GM12875 (cell line): ENCODE data around the gene CREB3L2.

Experiments
- H3K4me3 ChIP-seq: one replicate; pipeline ENCODE4 v1.5.1; 2011; ENCODE audit warnings: low read depth, low read length, control low read depth
- TF ChIP-seq, protein P1 (sequence below): IDR thresholded peaks from 2 replicates; pipeline ENCODE4 v1.5.1; 2011; ENCODE audit warnings: low read depth, mild to moderate bottlenecking, control low read depth, inconsistent platforms, low read length, moderate library complexity, borderline replicate concordance; ENCODE audit not compliant: insufficient read depth

Gene CREB3L2

DNA sequence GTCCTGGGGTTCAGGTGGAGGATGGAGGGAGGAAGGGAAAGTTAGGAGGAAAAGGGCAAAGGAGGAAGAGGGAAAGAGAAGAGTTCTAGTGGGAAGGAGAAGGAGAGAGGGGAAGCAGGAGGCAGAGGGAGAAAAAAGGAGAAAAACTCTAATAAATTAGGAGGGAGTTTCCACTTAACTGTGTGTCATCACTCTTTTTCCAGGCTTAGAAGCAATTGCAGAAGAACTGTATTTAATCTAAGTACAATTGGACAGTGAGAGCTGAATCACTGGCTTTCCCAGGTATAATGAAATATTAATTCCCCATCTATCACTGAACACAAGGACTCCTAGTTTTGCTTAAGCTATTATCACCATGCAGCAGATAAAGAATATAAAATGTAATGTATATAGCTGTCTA lies 76.8 kb downstream of the CREB3L2 start:
- TF ChIP-seq, protein P1, sequence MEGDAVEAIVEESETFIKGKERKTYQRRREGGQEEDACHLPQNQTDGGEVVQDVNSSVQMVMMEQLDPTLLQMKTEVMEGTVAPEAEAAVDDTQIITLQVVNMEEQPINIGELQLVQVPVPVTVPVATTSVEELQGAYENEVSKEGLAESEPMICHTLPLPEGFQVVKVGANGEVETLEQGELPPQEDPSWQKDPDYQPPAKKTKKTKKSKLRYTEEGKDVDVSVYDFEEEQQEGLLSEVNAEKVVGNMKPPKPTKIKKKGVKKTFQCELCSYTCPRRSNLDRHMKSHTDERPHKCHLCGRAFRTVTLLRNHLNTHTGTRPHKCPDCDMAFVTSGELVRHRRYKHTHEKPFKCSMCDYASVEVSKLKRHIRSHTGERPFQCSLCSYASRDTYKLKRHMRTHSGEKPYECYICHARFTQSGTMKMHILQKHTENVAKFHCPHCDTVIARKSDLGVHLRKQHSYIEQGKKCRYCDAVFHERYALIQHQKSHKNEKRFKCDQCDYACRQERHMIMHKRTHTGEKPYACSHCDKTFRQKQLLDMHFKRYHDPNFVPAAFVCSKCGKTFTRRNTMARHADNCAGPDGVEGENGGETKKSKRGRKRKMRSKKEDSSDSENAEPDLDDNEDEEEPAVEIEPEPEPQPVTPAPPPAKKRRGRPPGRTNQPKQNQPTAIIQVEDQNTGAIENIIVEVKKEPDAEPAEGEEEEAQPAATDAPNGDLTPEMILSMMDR = no peak
- H3K4me3 ChIP-seq = no peak overlapping the region

GRCh38 chr7:137923380-137923779 lies 78.5 kb downstream of the CREB3L2 start:
- H3K4me3 ChIP-seq = no peak overlapping the region
- TF ChIP-seq, protein P1 = no peak

DNA sequence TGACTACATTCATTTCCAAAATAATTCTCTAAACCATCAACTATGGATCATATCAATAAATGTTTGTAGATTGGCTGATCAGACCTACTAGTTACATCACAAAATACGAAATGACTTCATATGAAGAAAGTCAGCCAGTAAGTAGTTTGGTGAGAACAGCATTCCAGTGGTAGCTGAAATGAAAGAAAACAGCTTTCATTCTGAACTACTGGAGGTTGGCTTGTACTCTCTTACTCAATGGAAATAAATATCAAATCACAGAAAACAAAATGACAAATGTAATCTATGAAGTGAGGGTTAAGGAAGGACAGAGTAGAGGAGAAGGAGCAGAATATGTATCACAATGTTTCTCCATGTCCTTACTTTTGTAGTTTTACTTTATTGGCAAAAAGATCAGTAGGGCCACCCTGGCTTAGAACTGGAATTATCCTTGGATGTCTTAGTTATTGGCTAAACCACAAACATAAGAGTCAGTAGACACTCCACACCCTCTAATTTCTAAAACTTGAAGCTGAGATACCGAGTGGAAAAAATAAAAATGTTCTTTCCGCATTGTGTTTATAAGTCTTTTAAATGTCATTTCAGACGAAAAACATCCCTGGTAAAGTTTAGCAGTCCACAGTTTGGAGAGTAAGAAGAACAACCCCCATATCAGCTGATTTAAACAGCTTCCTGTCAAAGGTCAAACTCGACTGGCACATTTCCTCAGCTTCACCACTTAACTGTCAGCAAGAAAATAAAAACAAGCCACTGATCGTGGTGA lies 81.1 kb downstream of the CREB3L2 start:
- no peak overlapping the region for H3K4me3 ChIP-seq
- TF ChIP-seq, protein P1 = no peak

DNA sequence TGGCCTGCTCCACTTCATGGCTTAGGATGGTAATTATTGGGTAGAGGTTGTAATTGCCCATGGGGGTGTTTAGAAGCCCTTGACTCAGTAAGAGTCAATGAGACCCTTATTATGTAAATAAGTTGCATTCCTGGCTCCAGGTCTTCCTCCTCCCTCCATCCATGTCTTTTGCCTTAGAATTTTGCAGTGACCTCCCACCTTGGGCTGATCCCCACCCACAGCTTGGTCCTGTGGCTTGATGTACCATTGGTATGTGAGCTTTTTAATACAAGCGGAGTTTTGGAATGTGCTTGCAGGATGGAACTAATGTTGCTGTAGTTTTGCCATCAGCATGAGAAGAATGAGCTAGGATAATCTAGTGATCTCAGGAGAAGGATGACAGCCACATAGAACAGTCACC lies 81.9 kb downstream of the CREB3L2 start:
- H3K4me3 ChIP-seq = no peak overlapping the region

DNA sequence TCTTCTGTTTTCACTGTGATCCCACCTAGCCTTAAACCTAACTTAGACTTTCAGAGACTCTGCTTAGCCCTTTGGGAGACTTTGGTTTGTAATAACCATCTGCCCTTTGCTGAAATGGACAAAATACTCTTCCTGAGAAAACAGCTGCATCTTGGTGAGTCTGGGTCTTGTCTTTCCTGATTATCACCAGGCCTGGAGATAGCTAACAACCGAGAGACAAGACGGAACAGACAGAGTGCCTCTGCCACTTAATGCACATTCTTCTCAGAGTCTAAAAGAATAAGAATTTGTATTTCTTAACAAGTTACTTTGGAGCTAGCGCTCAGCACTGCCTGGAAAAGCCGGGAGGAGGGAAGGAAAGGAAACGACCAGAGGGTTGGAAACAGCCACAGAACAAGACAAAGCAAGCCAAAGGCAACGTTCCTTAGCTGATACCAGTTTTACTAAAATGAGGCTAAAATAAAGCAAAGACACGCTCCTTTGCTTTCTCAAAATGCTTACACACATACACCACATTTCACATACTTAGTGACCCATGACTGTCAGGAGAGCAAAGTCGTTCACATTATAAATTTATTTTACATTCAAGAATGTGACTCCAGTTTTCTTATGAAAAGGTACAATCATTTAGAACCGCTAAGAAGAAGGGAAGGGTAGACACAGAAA lies 84.8 kb downstream of the CREB3L2 start:
- H3K4me3 ChIP-seq = no peak overlapping the region
- TF ChIP-seq, protein P1 = no peak

More for the DNA sequence above, 81.9 kb downstream of the CREB3L2 start:
- TF ChIP-seq, protein P1 = no peak

DNA sequence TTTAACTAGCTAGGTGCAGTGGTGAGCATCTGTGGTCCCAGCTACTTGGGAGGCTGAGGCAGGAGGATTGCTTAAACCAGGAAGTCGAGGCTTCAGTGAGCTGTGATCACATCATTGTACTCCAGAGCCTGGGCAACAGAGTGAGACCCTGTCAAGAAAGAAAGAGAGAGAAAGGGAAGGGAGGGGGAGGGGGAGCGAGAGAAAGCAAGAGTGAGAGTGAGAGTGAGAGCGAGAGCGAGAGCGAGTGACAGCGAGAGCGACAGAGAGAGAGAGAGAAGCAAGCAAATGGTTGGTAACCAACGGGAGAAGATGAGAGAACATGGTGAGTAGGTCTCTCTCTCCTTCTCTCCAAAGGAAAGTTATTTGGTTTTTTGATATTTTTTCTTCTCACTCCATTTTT lies 85.3 kb downstream of the CREB3L2 start:
- peak overlapping the region; percentile 8 for H3K4me3 ChIP-seq
- TF ChIP-seq, protein P1 = no peak

GRCh38 chr7:137915266-137915665 lies 86.6 kb downstream of the CREB3L2 start:
- no peak overlapping the region for H3K4me3 ChIP-seq
- TF ChIP-seq, protein P1 = no peak
